Upper lobe of left lung (tissue), 6 donors: ENCODE measurements around the gene CBLB. TPM values are rescaled to one million over a fixed set of nuclear protein-coding genes. Genes with fewer than 3 reads are reported as not detected.

Experiments
- ATAC-seq, 2 donors: fragments of 200-7000 bp; cut with Tn5 transposase; one replicate each; pipeline ENCODE4 v1.9.1; 2022; ENCODE audit warnings: mild to moderate bottlenecking in 2 of 2, moderate library complexity in 2 of 2; ENCODE audit not compliant: low FRiP score in 2 of 2
- DNase-seq, 2 donors: peaks; one replicate each; pipeline ENCODE4 v3.0.0-alpha.2; 2019 to 2020
- H3K27ac ChIP-seq, 4 donors: fragments of 200-600 bp; sonication (generic); one replicate each; pipeline ENCODE4 v1.5.1; 2016 to 2019
- H3K27me3 ChIP-seq, 4 donors: fragments of 200-600 bp; sonication (generic); one replicate each; pipeline ENCODE4 v1.5.1; 2017 to 2019
- H3K36me3 ChIP-seq, 4 donors: fragments of 200-600 bp; sonication (generic); one replicate each; pipeline ENCODE4 v1.5.1; 2016 to 2019
- H3K4me1 ChIP-seq, 4 donors: fragments of 200-600 bp; sonication (generic); one replicate each; pipeline ENCODE4 v1.5.1; 2018 to 2019
- H3K4me3 ChIP-seq, 4 donors: fragments of 200-600 bp; sonication (generic); one replicate each; pipeline ENCODE4 v1.5.1; 2017 to 2019; ENCODE audit warnings: mild to moderate bottlenecking in 2 of 4, moderate library complexity in 1 of 4
- H3K9me3 ChIP-seq, 4 donors: fragments of 200-600 bp; sonication (generic); one replicate each; pipeline ENCODE4 v1.5.1; 2018 to 2019
- CTCF ChIP-seq, 6 experiments: fragments of 450-650 bp in 4 of 6; fragments of 200-600 bp in 2 of 6; sonication (generic) in 2 of 6; IDR thresholded peaks; one replicate each; pipeline ENCODE4 v1.5.1; 2016 to 2019; ENCODE audit warnings: antibody characterized with exemption in 6 of 6
- EP300 ChIP-seq, 4 donors: sonication (generic); formaldehyde crosslinking; IDR thresholded peaks; one replicate each; pipeline ENCODE4 v1.5.1; 2017; ENCODE audit warnings: antibody characterized with exemption in 4 of 4, control low read depth in 2 of 4
- POLR2A ChIP-seq, 4 donors: fragments of 450-650 bp; IDR thresholded peaks; one replicate each; pipeline ENCODE4 v1.5.1; 2016 to 2017; ENCODE audit warnings: antibody characterized with exemption in 4 of 4, mild to moderate bottlenecking in 2 of 4
- POLR2AphosphoS5 ChIP-seq, 2 donors: sonication (generic); formaldehyde crosslinking; IDR thresholded peaks; one replicate each; pipeline ENCODE4 v1.5.1; 2017; ENCODE audit warnings: antibody characterized with exemption in 2 of 2
- WGBS, 2 donors: methylation state at CpG; one replicate each; pipeline ENCODE4 v1.1.5; 2017 to 2018; 5-methylcytosine and 5-hydroxymethylcytosine counted together
- total RNA-seq, 6 donors: library from RNA; depleted of rRNA in 4 of 6; stranded (reverse); fragments of >200 nt in 4 of 6; gene quantifications; one replicate each; pipeline versions ENCODE4 v1.1.0 to v1.2.1, GENCODE V29; 2016 to 2021
- donor health status: DM: no; HTN: no; CAD: no; lungs with moderate emphysema.
- donor health status: DM: no; HTN: yes; CAD: no; lungs with severe emphysema.

The CBLB gene
- total RNA-seq, 6 donors from 2014 or later: 30.3 to 85.9 (median 32.0) TPM

- TF ChIP-seq CTCF (IDR thresholded peaks at IDR 0.05) (no peak), EP300 (IDR thresholded peaks at IDR 0.05) (peak in 3 of 4 donors; percentile 63 to 88 (median 87)), POLR2A (IDR thresholded peaks at IDR 0.05) (no peak), POLR2AphosphoS5 (IDR thresholded peaks at IDR 0.05) (peak; percentile 53 to 88)
- Histone ChIP-seq H3K4me3 (no peak overlapping the region), H3K27me3 (no peaks in the 10 kb centered on the region), H3K4me1 (peaks cover 6 to 22% (median 15%) of the 10 kb centered on the region in 4 donors), H3K36me3 (no peaks in the 10 kb centered on the region), H3K27ac (peak overlapping the region in 3 of 4 donors; percentile 7 to 64 (median 46)), H3K9me3 (no peaks in the 10 kb centered on the region)
- WGBS, 2 donors: 53 to 67% methylated on average over 6 of the region's 6 CpGs
- ATAC-seq: peak; percentile 81 to 90
- peak in 1 of 2 donors; percentile 29 for DNase-seq
Measured at GRCh38 chr3:105791919-105792786, 76.7 kb downstream of the CBLB start.

- Histone ChIP-seq H3K27ac (no peak overlapping the region), H3K27me3 (no peaks in the 10 kb centered on the region), H3K9me3 (no peaks in the 10 kb centered on the region), H3K36me3 (no peaks in the 10 kb centered on the region), H3K4me1 (peaks cover 6 to 23% (median 15%) of the 10 kb centered on the region in 4 donors), H3K4me3 (no peak overlapping the region)
- ATAC-seq (peak in 1 of 2 donors; percentile 71), DNase-seq (no peak)
- 70 to 76% methylated on average over 4 of the region's 4 CpGs for WGBS, 2 donors
- TF ChIP-seq EP300 (IDR thresholded peaks at IDR 0.05) (no peak), POLR2A (IDR thresholded peaks at IDR 0.05) (no peak), POLR2AphosphoS5 (IDR thresholded peaks at IDR 0.05) (no peak), CTCF (IDR thresholded peaks at IDR 0.05) (no peak)
Measured at GRCh38 chr3:105791131-105791530, 77.7 kb downstream of the CBLB start.

- 67 to 69% methylated on average over 2 of the region's 2 CpGs for WGBS, 2 donors
- H3K27ac ChIP-seq: no peak overlapping the region
- no peak for DNase-seq
Measured at GRCh38 chr3:105790534-105790933, 78.3 kb downstream of the CBLB start.

GRCh38 chr3:105788593-105788992, 80.2 kb downstream of the CBLB start:
- H3K36me3 ChIP-seq: no peaks in the 10 kb centered on the region
- H3K27me3 ChIP-seq: no peaks in the 10 kb centered on the region
- H3K4me3 ChIP-seq: no peak overlapping the region
- H3K27ac ChIP-seq: no peak overlapping the region
- no peaks in the 10 kb centered on the region for H3K9me3 ChIP-seq
- TF ChIP-seq POLR2AphosphoS5 (IDR thresholded peaks at IDR 0.05) (no peak), CTCF (IDR thresholded peaks at IDR 0.05) (no peak), POLR2A (IDR thresholded peaks at IDR 0.05) (no peak), EP300 (IDR thresholded peaks at IDR 0.05) (no peak)
- 94 to 97% methylated on average over 3 of the region's 3 CpGs for WGBS, 2 donors
- DNase-seq (no peak), ATAC-seq (no peak)
- H3K4me1 ChIP-seq: peaks cover 6 to 23% (median 15%) of the 10 kb centered on the region in 4 donors

More at GRCh38 chr3:105790534-105790933, 78.3 kb downstream of the CBLB start:
- Histone ChIP-seq H3K4me3 (no peak overlapping the region), H3K4me1 (peaks cover 6 to 23% (median 15%) of the 10 kb centered on the region in 4 donors), H3K36me3 (no peaks in the 10 kb centered on the region), H3K27me3 (no peaks in the 10 kb centered on the region), H3K9me3 (no peaks in the 10 kb centered on the region)
- no peak for ATAC-seq
- no peak for TF ChIP-seq EP300 (IDR thresholded peaks at IDR 0.05)
- no peak for TF ChIP-seq CTCF (IDR thresholded peaks at IDR 0.05)
- no peak for TF ChIP-seq POLR2AphosphoS5 (IDR thresholded peaks at IDR 0.05)
